ENCODE data around the gene ETV6. TPM values are rescaled to one million over a fixed set of nuclear protein-coding genes. Genes with fewer than 3 reads are reported as not detected.

ETV6 gene
- total and polyA plus RNA-seq, 9 of the 15 experiments (the other 6 are each of a cell fraction or from before 2014, with no cell fraction given), result 0.81 to 12.7 (median 4.1) TPM

DNA sequence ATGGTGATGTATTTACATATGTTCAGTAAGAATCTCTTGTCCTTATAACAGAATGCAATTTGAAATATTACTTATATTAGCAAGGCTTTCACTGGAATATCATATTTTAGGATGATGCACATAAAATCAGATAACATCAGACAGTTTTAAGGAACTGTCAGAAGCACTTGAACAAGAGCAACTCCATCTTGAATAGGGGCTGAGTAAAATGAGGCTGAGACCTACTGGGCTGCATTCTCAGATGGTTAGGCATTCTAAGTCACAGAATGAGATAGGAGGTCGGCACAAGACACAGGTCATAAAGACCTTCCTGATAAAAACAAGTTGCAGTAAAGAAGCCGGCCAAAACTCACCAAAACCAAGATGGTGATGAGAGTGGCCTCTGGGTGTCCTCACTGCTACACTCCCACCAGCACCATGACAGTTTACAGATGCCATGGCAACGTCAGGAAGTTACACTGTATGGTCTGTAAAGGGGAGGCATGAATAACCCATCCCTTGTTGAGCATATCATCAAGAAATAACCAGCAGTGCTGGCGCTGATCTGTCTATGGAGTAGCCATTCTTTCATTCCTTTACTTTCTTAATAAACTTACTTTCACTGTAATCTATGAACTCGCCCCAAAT, 27.6 kb upstream of the ETV6 start (continued):
- TF ChIP-seq, protein P1, sequence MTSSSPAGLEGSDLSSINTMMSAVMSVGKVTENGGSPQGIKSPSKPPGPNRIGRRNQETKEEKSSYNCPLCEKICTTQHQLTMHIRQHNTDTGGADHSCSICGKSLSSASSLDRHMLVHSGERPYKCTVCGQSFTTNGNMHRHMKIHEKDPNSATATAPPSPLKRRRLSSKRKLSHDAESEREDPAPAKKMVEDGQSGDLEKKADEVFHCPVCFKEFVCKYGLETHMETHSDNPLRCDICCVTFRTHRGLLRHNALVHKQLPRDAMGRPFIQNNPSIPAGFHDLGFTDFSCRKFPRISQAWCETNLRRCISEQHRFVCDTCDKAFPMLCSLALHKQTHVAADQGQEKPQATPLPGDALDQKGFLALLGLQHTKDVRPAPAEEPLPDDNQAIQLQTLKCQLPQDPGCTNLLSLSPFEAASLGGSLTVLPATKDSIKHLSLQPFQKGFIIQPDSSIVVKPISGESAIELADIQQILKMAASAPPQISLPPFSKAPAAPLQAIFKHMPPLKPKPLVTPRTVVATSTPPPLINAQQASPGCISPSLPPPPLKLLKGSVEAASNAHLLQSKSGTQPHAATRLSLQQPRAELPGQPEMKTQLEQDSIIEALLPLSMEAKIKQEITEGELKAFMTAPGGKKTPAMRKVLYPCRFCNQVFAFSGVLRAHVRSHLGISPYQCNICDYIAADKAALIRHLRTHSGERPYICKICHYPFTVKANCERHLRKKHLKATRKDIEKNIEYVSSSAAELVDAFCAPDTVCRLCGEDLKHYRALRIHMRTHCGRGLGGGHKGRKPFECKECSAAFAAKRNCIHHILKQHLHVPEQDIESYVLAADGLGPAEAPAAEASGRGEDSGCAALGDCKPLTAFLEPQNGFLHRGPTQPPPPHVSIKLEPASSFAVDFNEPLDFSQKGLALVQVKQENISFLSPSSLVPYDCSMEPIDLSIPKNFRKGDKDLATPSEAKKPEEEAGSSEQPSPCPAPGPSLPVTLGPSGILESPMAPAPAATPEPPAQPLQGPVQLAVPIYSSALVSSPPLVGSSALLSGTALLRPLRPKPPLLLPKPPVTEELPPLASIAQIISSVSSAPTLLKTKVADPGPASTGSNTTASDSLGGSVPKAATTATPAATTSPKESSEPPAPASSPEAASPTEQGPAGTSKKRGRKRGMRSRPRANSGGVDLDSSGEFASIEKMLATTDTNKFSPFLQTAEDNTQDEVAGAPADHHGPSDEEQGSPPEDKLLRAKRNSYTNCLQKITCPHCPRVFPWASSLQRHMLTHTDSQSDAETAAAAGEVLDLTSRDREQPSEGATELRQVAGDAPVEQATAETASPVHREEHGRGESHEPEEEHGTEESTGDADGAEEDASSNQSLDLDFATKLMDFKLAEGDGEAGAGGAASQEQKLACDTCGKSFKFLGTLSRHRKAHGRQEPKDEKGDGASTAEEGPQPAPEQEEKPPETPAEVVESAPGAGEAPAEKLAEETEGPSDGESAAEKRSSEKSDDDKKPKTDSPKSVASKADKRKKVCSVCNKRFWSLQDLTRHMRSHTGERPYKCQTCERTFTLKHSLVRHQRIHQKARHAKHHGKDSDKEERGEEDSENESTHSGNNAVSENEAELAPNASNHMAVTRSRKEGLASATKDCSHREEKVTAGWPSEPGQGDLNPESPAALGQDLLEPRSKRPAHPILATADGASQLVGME (CRISPR knock-in tag; IDR thresholded peaks at IDR 0.05), result no peak
- TF ChIP-seq, protein P2, sequence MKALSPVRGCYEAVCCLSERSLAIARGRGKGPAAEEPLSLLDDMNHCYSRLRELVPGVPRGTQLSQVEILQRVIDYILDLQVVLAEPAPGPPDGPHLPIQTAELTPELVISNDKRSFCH (CRISPR knock-in tag; IDR thresholded peaks at IDR 0.05), result no peak
- TF ChIP-seq, protein P2 (tag; IDR thresholded peaks at IDR 0.05), result peak; percentile 85
- TF ChIP-seq, protein P3, sequence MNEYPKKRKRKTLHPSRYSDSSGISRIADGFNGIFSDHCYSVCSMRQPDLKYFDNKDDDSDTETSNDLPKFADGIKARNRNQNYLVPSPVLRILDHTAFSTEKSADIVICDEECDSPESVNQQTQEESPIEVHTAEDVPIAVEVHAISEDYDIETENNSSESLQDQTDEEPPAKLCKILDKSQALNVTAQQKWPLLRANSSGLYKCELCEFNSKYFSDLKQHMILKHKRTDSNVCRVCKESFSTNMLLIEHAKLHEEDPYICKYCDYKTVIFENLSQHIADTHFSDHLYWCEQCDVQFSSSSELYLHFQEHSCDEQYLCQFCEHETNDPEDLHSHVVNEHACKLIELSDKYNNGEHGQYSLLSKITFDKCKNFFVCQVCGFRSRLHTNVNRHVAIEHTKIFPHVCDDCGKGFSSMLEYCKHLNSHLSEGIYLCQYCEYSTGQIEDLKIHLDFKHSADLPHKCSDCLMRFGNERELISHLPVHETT (CRISPR knock-in tag; conservative IDR thresholded peaks at IDR 0.05 in 1 of 2, IDR thresholded peaks at IDR 0.05 in 1 of 2), result peak in 1 of 2 experiments; percentile 60; a peak in 1 of 4 replicates
- TF ChIP-seq ELF4 (CRISPR knock-in tag; IDR thresholded peaks at IDR 0.05), result no peak
- TF ChIP-seq SMAD2 (IDR thresholded peaks at IDR 0.05; ENCODE audit: low read depth, low read length), result no peak
- TF ChIP-seq, protein P4, sequence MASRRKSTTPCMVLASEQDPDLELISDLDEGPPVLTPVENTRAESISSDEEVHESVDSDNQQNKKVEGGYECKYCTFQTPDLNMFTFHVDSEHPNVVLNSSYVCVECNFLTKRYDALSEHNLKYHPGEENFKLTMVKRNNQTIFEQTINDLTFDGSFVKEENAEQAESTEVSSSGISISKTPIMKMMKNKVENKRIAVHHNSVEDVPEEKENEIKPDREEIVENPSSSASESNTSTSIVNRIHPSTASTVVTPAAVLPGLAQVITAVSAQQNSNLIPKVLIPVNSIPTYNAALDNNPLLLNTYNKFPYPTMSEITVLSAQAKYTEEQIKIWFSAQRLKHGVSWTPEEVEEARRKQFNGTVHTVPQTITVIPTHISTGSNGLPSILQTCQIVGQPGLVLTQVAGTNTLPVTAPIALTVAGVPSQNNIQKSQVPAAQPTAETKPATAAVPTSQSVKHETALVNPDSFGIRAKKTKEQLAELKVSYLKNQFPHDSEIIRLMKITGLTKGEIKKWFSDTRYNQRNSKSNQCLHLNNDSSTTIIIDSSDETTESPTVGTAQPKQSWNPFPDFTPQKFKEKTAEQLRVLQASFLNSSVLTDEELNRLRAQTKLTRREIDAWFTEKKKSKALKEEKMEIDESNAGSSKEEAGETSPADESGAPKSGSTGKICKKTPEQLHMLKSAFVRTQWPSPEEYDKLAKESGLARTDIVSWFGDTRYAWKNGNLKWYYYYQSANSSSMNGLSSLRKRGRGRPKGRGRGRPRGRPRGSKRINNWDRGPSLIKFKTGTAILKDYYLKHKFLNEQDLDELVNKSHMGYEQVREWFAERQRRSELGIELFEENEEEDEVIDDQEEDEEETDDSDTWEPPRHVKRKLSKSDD (conservative IDR thresholded peaks at IDR 0.05; ENCODE audit: low read length), result no peak
- TF ChIP-seq KLF13 (tag; IDR thresholded peaks at IDR 0.05; ENCODE audit: borderline replicate concordance, low read depth), result no peak
- no peak for TF ChIP-seq RBM25 (IDR thresholded peaks at IDR 0.05; ENCODE audit: low read depth, low read length, severe bottlenecking)
- TF ChIP-seq PTBP1 (IDR thresholded peaks at IDR 0.05; ENCODE audit: low read depth, low read length), result no peak
- TF ChIP-seq FOSL1 (tag; conservative IDR thresholded peaks at IDR 0.05), result no peak
- 0 out of 2 replicates have a peak, but pooled peaks have one; percentile 9 for TF ChIP-seq CTBP1 (IDR thresholded peaks at IDR 0.05; ENCODE audit: borderline replicate concordance)
- TF ChIP-seq, protein P5, sequence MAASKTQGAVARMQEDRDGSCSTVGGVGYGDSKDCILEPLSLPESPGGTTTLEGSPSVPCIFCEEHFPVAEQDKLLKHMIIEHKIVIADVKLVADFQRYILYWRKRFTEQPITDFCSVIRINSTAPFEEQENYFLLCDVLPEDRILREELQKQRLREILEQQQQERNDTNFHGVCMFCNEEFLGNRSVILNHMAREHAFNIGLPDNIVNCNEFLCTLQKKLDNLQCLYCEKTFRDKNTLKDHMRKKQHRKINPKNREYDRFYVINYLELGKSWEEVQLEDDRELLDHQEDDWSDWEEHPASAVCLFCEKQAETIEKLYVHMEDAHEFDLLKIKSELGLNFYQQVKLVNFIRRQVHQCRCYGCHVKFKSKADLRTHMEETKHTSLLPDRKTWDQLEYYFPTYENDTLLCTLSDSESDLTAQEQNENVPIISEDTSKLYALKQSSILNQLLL (CRISPR knock-in tag; IDR thresholded peaks at IDR 0.05; ENCODE audit: borderline replicate concordance), result no peak
- no peak for TF ChIP-seq MAFK (IDR thresholded peaks at IDR 0.05; ENCODE audit: low read length)
